ENCODE data around the gene IFI30. TPM values are rescaled to one million over a fixed set of nuclear protein-coding genes. Genes with fewer than 3 reads are reported as not detected.
A peak's percentile ranks its signal among the peaks of the same experiment; 100 is the strongest.

The IFI30 gene
- polyA plus RNA-seq, 1 of the 3 experiments (the other 2 are of a cell fraction) = 11.6 TPM

DNA sequence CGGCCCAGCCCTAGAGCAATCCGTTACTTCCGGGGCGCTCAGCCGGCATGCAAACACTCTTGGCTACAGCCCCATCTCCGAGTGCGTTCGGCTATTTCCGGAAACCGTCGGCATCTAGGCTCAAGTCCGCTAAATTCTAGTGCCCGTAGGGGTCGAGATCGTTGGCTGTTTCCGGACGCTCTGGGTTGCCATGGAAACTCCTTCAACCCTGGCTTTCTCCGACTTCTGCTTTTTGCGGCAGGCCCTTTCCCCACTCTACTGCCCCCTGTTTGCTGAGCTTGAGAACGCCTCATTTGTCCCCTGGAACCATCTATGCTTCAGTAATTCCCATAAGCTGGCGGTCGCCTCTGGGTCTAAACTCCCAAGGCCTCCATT, 21.2 kb upstream of the IFI30 start (continued):
- TF ChIP-seq, protein P1, sequence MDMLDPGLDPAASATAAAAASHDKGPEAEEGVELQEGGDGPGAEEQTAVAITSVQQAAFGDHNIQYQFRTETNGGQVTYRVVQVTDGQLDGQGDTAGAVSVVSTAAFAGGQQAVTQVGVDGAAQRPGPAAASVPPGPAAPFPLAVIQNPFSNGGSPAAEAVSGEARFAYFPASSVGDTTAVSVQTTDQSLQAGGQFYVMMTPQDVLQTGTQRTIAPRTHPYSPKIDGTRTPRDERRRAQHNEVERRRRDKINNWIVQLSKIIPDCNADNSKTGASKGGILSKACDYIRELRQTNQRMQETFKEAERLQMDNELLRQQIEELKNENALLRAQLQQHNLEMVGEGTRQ (IDR thresholded peaks at IDR 0.05; ENCODE audit: borderline replicate concordance, low read depth, low read length) = no peak
- TF ChIP-seq TEAD4 (IDR thresholded peaks at IDR 0.05; ENCODE audit: borderline replicate concordance, insufficient read depth) = no peak
- TF ChIP-seq EZH2phosphoT487 (IDR thresholded peaks at IDR 0.05; ENCODE audit: borderline replicate concordance, low read depth) = no peak
- TF ChIP-seq RAD21 (IDR thresholded peaks at IDR 0.05; ENCODE audit: low read length) = peak; percentile 44
- TF ChIP-seq, protein P2, sequence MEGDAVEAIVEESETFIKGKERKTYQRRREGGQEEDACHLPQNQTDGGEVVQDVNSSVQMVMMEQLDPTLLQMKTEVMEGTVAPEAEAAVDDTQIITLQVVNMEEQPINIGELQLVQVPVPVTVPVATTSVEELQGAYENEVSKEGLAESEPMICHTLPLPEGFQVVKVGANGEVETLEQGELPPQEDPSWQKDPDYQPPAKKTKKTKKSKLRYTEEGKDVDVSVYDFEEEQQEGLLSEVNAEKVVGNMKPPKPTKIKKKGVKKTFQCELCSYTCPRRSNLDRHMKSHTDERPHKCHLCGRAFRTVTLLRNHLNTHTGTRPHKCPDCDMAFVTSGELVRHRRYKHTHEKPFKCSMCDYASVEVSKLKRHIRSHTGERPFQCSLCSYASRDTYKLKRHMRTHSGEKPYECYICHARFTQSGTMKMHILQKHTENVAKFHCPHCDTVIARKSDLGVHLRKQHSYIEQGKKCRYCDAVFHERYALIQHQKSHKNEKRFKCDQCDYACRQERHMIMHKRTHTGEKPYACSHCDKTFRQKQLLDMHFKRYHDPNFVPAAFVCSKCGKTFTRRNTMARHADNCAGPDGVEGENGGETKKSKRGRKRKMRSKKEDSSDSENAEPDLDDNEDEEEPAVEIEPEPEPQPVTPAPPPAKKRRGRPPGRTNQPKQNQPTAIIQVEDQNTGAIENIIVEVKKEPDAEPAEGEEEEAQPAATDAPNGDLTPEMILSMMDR (IDR thresholded peaks at IDR 0.05) = peak; percentile 71
- no peak for TF ChIP-seq RXRA (IDR thresholded peaks at IDR 0.05; ENCODE audit: borderline replicate concordance, low read depth)
- no peak for TF ChIP-seq TCF12 (IDR thresholded peaks at IDR 0.05)

DNA sequence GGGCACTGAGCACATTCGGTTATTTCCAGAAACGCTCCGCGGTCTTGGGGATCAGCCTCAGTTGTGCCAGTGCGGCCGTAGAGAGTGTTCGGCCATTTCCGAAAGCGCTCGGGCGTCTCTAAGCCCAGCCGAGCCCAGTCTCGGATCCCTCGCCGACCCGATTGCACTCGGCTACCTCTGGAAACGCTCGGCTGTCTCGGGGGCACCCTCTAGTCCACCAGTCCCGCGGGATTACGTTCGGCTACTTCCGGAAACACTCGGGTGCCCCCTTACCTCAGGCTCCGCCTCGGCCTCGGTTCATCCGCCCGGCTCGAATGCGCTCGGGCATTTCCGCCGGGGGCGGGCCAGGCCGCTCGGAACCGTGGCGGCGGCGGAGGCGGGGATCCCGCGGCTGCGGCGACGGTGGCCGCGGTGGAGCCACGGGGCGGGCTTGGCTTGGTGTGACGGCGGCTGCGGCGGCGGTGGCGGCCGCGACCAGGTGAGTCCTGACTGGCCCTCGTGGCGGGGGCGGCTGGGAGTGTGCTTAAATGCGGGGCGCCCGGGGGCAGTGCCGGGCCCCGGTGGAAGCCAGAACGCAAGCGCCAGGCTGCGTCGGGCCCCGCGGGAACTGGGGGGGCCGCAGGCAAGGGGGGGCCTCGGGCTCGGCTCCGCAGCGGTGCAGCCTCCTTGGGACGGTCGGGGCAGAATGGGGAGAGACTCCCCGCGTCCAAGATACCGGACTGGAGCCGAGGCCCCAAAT, 20.6 kb upstream of the IFI30 start, which contains the start of gene PIK3R2:
PIK3R2 (plus strand) TSS at position 347 of the 739 bp plus-strand sequence. CDS start 2,717 bp downstream, outside the sequence.
- no peaks in the 10 kb centered on the region for H3K9me3 ChIP-seq
- DNase-seq = peak; percentile 98
- peaks cover 17 to 44% of the 10 kb centered on the region in 2 experiments; a peak in 2 of 4 replicates for H3K4me1 ChIP-seq (ENCODE audit: control insufficient read depth in 1 of 2, insufficient read depth in 2 of 2, low read depth in 1 of 2, low read length in 1 of 2)
- peak within 1 kb of the TSS; percentile 89 to 93 for H3K4me3 ChIP-seq (ENCODE audit: low read depth in 2 of 2, low read length in 1 of 2)
- POLR2A ChIA-PET = interaction anchor here (0.6 to 2.1 kb wide), 3 partner anchors 11 to 293 kb away, joined by 3 to 6 read pairs (median 3); partner anchors contain the start of gene RPL18A
- H3K27ac ChIP-seq (ENCODE audit: low read depth in 2 of 2, low read length in 1 of 2) = peak within 1 kb of the TSS; percentile 98 to 99
- TF ChIP-seq, protein P3, sequence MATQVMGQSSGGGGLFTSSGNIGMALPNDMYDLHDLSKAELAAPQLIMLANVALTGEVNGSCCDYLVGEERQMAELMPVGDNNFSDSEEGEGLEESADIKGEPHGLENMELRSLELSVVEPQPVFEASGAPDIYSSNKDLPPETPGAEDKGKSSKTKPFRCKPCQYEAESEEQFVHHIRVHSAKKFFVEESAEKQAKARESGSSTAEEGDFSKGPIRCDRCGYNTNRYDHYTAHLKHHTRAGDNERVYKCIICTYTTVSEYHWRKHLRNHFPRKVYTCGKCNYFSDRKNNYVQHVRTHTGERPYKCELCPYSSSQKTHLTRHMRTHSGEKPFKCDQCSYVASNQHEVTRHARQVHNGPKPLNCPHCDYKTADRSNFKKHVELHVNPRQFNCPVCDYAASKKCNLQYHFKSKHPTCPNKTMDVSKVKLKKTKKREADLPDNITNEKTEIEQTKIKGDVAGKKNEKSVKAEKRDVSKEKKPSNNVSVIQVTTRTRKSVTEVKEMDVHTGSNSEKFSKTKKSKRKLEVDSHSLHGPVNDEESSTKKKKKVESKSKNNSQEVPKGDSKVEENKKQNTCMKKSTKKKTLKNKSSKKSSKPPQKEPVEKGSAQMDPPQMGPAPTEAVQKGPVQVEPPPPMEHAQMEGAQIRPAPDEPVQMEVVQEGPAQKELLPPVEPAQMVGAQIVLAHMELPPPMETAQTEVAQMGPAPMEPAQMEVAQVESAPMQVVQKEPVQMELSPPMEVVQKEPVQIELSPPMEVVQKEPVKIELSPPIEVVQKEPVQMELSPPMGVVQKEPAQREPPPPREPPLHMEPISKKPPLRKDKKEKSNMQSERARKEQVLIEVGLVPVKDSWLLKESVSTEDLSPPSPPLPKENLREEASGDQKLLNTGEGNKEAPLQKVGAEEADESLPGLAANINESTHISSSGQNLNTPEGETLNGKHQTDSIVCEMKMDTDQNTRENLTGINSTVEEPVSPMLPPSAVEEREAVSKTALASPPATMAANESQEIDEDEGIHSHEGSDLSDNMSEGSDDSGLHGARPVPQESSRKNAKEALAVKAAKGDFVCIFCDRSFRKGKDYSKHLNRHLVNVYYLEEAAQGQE (IDR thresholded peaks at IDR 0.05; ENCODE audit: low read depth, low read length) = no peak
- TF ChIP-seq, protein P4, sequence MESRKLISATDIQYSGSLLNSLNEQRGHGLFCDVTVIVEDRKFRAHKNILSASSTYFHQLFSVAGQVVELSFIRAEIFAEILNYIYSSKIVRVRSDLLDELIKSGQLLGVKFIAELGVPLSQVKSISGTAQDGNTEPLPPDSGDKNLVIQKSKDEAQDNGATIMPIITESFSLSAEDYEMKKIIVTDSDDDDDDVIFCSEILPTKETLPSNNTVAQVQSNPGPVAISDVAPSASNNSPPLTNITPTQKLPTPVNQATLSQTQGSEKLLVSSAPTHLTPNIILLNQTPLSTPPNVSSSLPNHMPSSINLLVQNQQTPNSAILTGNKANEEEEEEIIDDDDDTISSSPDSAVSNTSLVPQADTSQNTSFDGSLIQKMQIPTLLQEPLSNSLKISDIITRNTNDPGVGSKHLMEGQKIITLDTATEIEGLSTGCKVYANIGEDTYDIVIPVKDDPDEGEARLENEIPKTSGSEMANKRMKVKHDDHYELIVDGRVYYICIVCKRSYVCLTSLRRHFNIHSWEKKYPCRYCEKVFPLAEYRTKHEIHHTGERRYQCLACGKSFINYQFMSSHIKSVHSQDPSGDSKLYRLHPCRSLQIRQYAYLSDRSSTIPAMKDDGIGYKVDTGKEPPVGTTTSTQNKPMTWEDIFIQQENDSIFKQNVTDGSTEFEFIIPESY (IDR thresholded peaks at IDR 0.05; ENCODE audit: borderline replicate concordance, low read depth) = peak; percentile 96
- peak; percentile 99 for TF ChIP-seq CHD2 (IDR thresholded peaks at IDR 0.05; ENCODE audit: low read length, partially characterized antibody)
- peak; percentile 53; the same call in 1 of the 2 replicates for TF ChIP-seq ELF1 (IDR thresholded peaks at IDR 0.05)
- TF ChIP-seq, protein P2 (IDR thresholded peaks at IDR 0.05) = no peak
- TF ChIP-seq, protein P5, sequence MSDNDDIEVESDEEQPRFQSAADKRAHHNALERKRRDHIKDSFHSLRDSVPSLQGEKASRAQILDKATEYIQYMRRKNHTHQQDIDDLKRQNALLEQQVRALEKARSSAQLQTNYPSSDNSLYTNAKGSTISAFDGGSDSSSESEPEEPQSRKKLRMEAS (IDR thresholded peaks at IDR 0.05; ENCODE audit: low read depth) = peak; percentile 36
- TF ChIP-seq MEF2A (IDR thresholded peaks at IDR 0.05; ENCODE audit: borderline replicate concordance, low read depth) = no peak
- TF ChIP-seq RCOR1 (IDR thresholded peaks at IDR 0.05; ENCODE audit: low read length) = no peak
- no peak for TF ChIP-seq RAD21 (IDR thresholded peaks at IDR 0.05; ENCODE audit: low read length)
- TF ChIP-seq, protein P6, sequence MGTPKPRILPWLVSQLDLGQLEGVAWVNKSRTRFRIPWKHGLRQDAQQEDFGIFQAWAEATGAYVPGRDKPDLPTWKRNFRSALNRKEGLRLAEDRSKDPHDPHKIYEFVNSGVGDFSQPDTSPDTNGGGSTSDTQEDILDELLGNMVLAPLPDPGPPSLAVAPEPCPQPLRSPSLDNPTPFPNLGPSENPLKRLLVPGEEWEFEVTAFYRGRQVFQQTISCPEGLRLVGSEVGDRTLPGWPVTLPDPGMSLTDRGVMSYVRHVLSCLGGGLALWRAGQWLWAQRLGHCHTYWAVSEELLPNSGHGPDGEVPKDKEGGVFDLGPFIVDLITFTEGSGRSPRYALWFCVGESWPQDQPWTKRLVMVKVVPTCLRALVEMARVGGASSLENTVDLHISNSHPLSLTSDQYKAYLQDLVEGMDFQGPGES (IDR thresholded peaks at IDR 0.05; ENCODE audit: low read depth, low read length) = no peak
- TF ChIP-seq SIN3A (IDR thresholded peaks at IDR 0.05; ENCODE audit: borderline replicate concordance, low read depth, low read length) = no peak
- peaks cover 12% of the 10 kb centered on the region for H3F3A ChIP-seq (replicated peaks; ENCODE audit: insufficient read depth)
- peak within 1 kb of the TSS; percentile 92 for H2AFZ ChIP-seq (ENCODE audit: low read depth)
- peaks cover 5% of the 10 kb centered on the region; the same call in 1 of the 2 replicates for H4K20me1 ChIP-seq (ENCODE audit: insufficient read depth)
- peak within 1 kb of the TSS; percentile 94 for H3K9ac ChIP-seq
- CTCF ChIA-PET = interaction anchor here (0.5 to 2.6 kb wide), 14 partner anchors 8 to 220 kb away, joined by 3 to 18 read pairs (median 4); partner anchors contain the start of gene CCDC124
- peaks cover 0 to 20% of the 10 kb centered on the region in 2 experiments for H3K36me3 ChIP-seq (replicated peaks in 1 of 2; ENCODE audit: control insufficient read depth in 1 of 2, insufficient read depth in 2 of 2, low read length in 1 of 2)
- H3K4me2 ChIP-seq = peak within 1 kb of the TSS; percentile 97
- H3K79me2 ChIP-seq (ENCODE audit: insufficient read depth) = peaks cover 45% of the 10 kb centered on the region
- H3K27me3 ChIP-seq (ENCODE audit: insufficient read depth) = no peaks in the 10 kb centered on the region
- WGBS (ENCODE audit: low lambda C conversion rate) = 0% methylated on average over 16 of the region's 86 CpGs
- no peaks in the 10 kb centered on the region for H3K9me2 ChIP-seq

All from SK-N-SH (cell line).